MV-4-11 (cell line): Measurements from ENCODE around the gene FRMD4A.
A peak's percentile ranks its signal among the peaks of the same experiment; 100 is the strongest.

Experiments used
- DNase-seq: peaks from one replicate; lab custom pipeline; 2025; lab: John Stamatoyannopoulos, UW

Gene FRMD4A

GRCh38 chr10:14330388-14331061 lies at the start of gene FRMD4A:
Gene FRMD4A (minus strand): TSS chr10:14330924.
- DNase-seq: no peak

- no peak for DNase-seq
These were observed 49.0 kb upstream of the FRMD4A start for GRCh38 chr10:14379556-14380280.

DNA sequence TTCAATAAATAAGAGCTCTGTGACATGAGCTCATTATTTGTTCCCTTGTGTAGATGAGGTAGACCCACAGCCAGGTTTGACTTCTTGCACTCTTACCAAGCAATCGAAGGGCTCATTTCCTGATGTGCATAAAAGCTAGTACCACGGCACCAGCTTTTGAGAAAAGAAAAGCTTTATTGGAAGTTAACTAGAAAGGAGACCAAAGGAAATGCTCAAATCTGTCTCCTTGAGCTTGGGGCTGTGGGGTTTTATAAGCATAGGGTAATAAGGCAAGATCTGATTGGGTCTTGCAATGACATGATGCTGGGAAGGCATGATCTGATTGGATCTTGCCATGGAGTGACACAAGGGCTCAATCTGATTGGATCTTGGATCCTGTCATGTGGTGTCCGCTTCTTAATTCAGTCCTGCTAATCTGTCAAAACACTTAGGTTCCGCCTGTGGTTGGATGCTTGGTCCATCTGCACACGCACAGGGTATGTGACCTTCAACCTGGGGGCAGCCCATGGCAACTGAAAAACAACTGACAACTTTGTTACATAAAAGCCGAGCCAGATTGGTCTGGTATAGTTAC lies 47.8 kb upstream of the FRMD4A start:
- no peak for DNase-seq

- peak; percentile 16 for DNase-seq
These were observed 47.0 kb upstream of the FRMD4A start for GRCh38 chr10:14377591-14378175.

DNA sequence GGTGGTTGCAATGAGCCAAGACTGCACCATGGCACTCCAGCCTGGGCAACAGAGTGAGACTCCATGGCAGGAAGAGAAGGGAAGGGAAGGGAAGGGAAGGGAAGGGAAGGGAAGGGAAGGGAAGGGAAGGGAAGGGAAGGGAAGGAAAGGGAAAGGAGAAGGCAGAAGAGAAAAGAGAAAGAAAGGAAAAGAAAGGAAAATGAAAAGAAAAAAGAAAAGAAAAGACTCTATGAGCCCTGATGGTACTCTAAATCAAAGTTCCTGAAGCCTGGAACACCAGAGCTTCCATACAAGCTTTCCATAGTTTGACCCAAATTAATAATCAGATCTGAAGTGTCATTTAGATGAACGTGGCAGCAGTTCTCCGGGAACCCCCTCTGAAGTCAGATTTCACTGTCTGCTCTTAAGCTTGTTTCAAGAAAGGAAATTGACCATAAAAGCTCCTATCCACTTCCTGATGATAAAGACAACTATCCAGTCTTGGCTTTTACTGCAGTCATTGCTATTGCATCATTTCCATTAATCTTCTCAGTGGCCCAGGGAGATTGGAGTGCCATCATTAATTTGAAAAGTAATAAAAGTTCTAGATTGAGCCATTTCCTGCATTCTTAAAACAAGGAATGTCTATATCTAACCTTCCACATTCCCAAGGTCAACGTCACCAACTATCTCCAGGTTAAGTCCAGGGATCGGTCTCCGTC lies 44.2 kb upstream of the FRMD4A start:
- DNase-seq: peak; percentile 19

DNA sequence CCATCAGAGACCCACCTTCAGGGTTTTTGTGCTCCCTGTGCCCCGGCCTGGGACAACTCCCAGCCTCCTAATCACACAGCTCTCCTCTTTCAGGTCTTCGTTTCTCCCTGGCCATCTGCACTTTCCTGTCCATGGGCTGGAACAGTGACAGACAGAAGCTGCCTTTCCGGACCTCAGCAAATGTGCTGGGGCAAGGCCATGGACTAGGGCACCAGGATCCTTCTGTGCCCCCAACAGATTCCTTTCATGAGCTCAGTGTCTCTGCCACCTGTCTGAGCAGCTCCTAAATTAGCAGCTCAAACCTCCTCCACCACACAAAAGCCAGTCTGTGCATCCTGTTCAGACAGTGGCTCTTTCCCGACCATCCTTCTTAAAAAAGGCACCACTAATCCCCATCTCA lies 41.9 kb upstream of the FRMD4A start:
- no peak for DNase-seq

- no peak for DNase-seq
These were observed 40.9 kb upstream of the FRMD4A start for GRCh38 chr10:14371581-14371980.

DNA sequence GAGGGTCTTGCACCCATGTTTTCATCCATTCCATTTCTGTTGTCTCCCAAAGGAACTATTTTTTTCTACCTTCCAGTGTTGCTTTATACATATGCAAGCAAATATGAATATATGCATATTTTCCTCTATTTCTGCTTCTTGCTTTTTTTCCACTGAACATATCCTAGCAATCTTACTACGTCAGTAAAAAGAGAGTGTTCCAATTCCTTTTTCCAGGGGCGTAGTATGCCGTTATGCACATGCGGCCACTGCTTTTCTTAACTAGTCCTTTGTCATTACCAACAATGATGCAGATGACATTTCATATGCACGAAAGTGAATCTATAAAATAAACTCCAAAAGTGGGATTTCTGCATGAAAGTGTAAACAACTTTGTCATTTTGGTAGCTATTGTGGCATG lies 40.2 kb upstream of the FRMD4A start:
- DNase-seq: no peak

- DNase-seq: no peak
These were observed 39.2 kb upstream of the FRMD4A start for GRCh38 chr10:14369906-14370305.

DNA sequence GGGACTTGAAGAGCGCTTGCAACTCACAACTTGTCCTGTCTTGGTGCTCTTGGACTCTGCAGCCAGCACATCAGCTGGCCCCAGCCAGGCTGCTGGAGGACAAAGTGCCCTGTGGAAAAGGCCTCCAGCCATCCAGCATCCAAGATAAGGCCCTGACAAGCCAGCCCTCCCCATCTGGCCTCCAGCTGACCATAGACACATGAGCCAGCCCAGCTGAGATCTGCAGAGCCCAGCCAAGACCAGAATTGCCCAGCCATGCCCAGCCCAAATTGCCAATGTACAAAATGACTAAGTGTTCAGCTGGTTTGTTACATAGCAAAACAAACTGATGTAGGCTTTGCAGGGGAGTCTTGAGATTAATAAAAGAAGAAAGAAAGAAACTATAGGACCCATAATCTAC lies 36.0 kb upstream of the FRMD4A start:
- DNase-seq: no peak

GRCh38 chr10:14365266-14365665 lies 34.5 kb upstream of the FRMD4A start:
- DNase-seq: no peak

- no peak for DNase-seq
These were observed 31.4 kb upstream of the FRMD4A start for GRCh38 chr10:14362104-14362503.

DNA sequence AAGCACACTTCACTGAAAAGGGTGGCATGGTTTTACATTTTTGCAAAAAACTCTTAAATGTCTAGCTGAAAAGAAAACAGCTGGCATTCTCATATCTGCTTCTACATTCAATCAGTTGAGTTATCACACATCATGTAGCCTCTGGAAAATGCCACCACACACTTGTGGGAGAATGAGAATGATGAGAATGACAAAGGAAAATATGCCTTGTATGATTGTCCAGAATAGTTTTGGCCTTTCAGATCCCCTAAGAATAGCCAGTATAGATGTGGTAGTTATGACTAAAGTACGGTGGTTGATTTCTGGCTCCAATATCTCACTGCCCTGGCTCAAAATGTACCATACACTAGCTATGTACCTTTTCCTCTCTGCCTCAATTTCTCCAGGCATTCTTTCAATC lies 30.2 kb upstream of the FRMD4A start:
- no peak for DNase-seq

- no peak for DNase-seq
These were observed 29.8 kb upstream of the FRMD4A start for GRCh38 chr10:14360515-14360914.

DNA sequence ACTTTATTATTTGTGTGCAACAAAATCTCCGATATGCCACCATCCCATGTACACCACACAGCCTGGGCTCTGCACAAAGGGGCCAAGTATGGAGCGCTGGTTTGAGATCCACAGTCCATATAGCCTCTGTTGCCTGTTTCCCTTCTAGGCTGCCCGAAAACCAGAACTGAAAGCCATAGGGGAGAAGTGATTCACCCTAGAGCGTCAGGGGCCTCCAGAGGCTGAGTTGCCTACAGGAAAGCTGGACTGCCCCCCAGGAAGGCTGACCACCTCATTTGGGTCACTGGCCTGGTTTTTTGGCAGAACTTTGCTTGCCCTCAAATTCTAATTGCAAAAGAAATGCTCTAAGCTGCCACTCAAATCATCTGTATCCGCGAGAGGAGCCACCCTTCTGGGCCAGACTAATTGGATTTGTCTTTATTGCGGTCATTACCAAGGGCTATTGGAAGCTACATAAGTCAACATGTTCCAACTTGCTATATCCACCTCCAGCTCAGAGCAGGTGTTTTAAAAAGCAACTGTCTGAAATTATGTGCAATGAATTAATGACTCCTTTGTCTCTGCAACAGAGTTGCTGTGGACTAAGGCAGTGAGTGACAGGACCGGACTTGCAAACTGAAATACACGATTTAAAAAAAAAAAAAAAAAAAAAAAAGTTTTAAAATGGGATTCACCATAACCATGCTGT lies 28.3 kb upstream of the FRMD4A start:
- DNase-seq: peak; percentile 58

DNA sequence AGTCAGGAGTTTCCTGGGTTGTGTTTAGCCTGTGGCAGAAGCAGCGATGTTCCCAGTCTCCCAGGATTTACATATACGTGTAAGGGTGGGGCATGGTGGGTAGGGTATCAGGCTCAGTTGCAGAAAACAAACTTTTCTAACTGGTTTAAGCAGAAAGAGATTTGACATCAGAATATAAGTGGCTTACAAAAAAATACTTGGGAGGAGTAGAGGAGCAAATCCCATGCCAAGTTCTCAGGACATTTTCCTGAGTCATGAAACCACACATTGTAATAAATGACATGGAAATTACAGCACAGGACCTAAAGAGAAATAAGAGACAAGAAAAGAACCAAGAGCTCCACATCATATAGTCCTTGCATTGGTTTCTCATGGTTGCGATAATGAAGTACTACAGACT lies 26.2 kb upstream of the FRMD4A start:
- no peak for DNase-seq

DNA sequence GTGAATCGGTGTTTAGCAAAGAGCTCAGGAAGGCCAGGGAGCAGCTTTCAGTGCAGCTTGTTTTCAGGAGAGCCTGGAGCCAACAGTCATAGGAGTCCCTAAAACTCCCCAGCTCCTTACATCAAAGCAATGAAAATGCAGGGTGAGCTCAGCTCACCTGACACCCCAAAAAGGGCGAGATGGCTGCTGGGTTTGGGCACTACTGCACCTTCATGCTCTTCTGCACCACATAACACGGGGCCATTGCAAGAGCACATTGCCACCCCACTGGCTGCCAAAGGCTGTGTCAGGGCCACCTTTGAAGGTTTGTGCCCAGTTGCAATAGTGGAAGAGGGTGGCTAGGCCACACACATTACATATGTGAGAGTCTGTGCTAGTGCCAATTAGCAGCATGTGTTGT lies 25.0 kb upstream of the FRMD4A start:
- DNase-seq: no peak

GRCh38 chr10:14353291-14353913 lies 22.7 kb upstream of the FRMD4A start:
- DNase-seq: no peak

DNA sequence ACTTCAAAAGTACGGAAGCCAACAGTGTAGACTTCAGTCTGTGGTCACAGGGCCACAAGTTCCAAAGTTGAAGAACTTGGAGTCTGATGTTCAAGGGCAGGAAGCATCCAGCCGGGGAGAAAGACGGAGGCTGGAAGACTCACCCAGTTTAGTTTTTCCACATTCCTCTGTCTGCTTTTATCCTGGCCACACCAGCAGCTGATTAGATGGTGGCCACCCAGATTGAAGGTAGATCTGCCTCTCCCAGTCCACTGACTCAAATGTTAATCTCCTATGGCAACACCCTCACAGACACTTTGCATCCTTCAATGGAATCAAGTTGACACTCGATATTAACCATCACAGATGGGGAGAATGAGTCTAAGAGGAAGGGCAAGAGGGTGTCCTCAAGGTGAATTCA lies 19.3 kb upstream of the FRMD4A start:
- DNase-seq: no peak

DNA sequence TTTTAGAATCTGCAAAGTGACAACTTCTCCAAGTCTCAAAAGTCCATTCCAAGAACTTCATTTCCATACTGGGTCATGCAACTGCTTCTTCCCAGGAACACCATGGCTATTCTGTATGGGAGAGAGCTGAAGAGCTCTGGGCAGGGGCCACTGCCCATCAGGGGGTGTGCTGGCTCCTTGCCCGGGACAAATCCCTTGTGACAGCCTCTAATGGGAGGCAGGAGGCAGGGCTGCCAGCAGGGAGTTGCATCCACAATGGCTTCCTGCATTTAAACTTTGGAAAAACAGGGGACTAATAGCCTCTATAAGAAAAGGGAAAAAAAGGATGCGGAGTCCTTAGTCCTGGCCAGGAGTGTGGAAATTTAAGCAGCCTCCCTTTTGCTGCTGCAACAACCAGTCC lies 18.4 kb upstream of the FRMD4A start:
- no peak for DNase-seq

- no peak for DNase-seq
These were observed 14.5 kb upstream of the FRMD4A start for GRCh38 chr10:14345262-14345661.
